WTC11 (cell line): Measurements from ENCODE around the gene LHPP. TPM values are rescaled to one million over a fixed set of nuclear protein-coding genes. Genes with fewer than 3 reads are reported as not detected.

Experiments used
- ATAC-seq: fragments of 200-7000 bp; cut with Tn5 transposase; 2 replicates; pipeline ENCODE4 v1.10.0; 2021; ENCODE audit warnings: mild to moderate bottlenecking, moderate library complexity
- CTCF ChIA-PET: fragments of 300-600 bp; sonication (Branson Sonifier 250); formaldehyde crosslinking; loops from one replicate; lab custom pipeline; 2021; ENCODE audit warnings: antibody characterized with exemption; lab: Charles Lee
- POLR2A ChIA-PET: fragments of 350-600 bp; sonication (Branson Sonifier 250); formaldehyde crosslinking; loops from one replicate; lab custom pipeline; 2021; ENCODE audit warnings: antibody characterized with exemption; lab: Charles Lee
- DNase-seq: peaks from one replicate; pipeline ENCODE4 v3.0.0; 2021; ENCODE audit warnings: low spot score
- H3K27ac Mint-ChIP-seq: 2 replicates; pipeline ENCODE4 v1.8.0; 2021; ENCODE audit warnings: mixed read lengths
- H3K27me3 Mint-ChIP-seq: 2 replicates; pipeline ENCODE4 v1.8.0; 2021; ENCODE audit warnings: low read depth, mild to moderate bottlenecking, moderate library complexity, mixed read lengths
- H3K36me3 Mint-ChIP-seq: 2 replicates; pipeline ENCODE4 v1.8.0; 2021; ENCODE audit warnings: mixed read lengths
- H3K4me1 Mint-ChIP-seq: 2 replicates; pipeline ENCODE4 v1.8.0; 2022; ENCODE audit warnings: mixed read lengths
- H3K4me3 Mint-ChIP-seq: 2 replicates; pipeline ENCODE4 v1.8.0; 2021; ENCODE audit warnings: mild to moderate bottlenecking, moderate library complexity, mixed read lengths
- H3K9me3 Mint-ChIP-seq: 2 replicates; pipeline ENCODE4 v1.8.0; 2021; ENCODE audit warnings: mixed read lengths
- ARID4B ChIP-seq: sonication (generic); formaldehyde crosslinking; IDR thresholded peaks from 2 replicates; pipeline ENCODE4 v1.8.0; 2023; ENCODE audit warnings: missing genetic modification reagents, mild to moderate bottlenecking, borderline replicate concordance
- CDX4 ChIP-seq: fragments of 250-450 bp; sonication (Bioruptor Pico); IDR thresholded peaks from 2 replicates; pipeline ENCODE4 v1.9.0; 2021; ENCODE audit warnings: moderate library complexity, mild to moderate bottlenecking, inconsistent platforms, borderline replicate concordance
- CREB1 ChIP-seq: sonication (generic); formaldehyde crosslinking; IDR thresholded peaks from 2 replicates; pipeline ENCODE4 v1.8.0; 2023; ENCODE audit warnings: mild to moderate bottlenecking, missing genetic modification reagents
- CREM ChIP-seq: sonication (generic); formaldehyde crosslinking; IDR thresholded peaks from 2 replicates; pipeline ENCODE4 v1.8.1; 2022; ENCODE audit warnings: mild to moderate bottlenecking, missing genetic modification reagents, moderate library complexity
- E2F5 ChIP-seq: sonication (generic); formaldehyde crosslinking; IDR thresholded peaks from 2 replicates; pipeline ENCODE4 v1.8.1; 2022; ENCODE audit warnings: mild to moderate bottlenecking, moderate library complexity, missing genetic modification reagents
- GABPB1 ChIP-seq: sonication (generic); formaldehyde crosslinking; IDR thresholded peaks from 2 replicates; pipeline ENCODE4 v1.8.1; 2023; ENCODE audit warnings: mild to moderate bottlenecking, missing genetic modification reagents
- GRHL2 ChIP-seq: fragments of 250-450 bp; sonication (Bioruptor Pico); IDR thresholded peaks from 2 replicates; pipeline ENCODE4 v1.8.0; 2022; ENCODE audit warnings: mild to moderate bottlenecking, moderate library complexity; ENCODE audit not compliant: insufficient replicate concordance, severe bottlenecking
- IRF2 ChIP-seq: sonication (generic); formaldehyde crosslinking; IDR thresholded peaks from 2 replicates; pipeline ENCODE4 v1.8.0; 2022; ENCODE audit warnings: low read depth, missing genetic modification reagents, borderline replicate concordance
- NR3C1 ChIP-seq: sonication (generic); formaldehyde crosslinking; conservative IDR thresholded peaks from 2 replicates; pipeline ENCODE4 v1.8.1; 2023; ENCODE audit warnings: low read depth, mild to moderate bottlenecking, missing genetic modification reagents
- PREB ChIP-seq: sonication (generic); formaldehyde crosslinking; IDR thresholded peaks from 2 replicates; pipeline ENCODE4 v1.8.1; 2022; ENCODE audit warnings: mild to moderate bottlenecking, missing genetic modification reagents, moderate library complexity, borderline replicate concordance
- SOX15 ChIP-seq: fragments of 250-450 bp; sonication (Bioruptor Pico); IDR thresholded peaks from 2 replicates; pipeline ENCODE4 v1.9.0; 2021; ENCODE audit warnings: mild to moderate bottlenecking
- SP1 ChIP-seq: sonication (generic); formaldehyde crosslinking; conservative IDR thresholded peaks from 2 replicates; pipeline ENCODE4 v1.8.1; 2022; ENCODE audit warnings: missing genetic modification reagents
- ZBTB21 ChIP-seq: sonication (generic); formaldehyde crosslinking; IDR thresholded peaks from 2 replicates; pipeline ENCODE4 v1.8.1; 2023; ENCODE audit warnings: mild to moderate bottlenecking, missing genetic modification reagents, borderline replicate concordance
- ZBTB43 ChIP-seq: sonication (generic); formaldehyde crosslinking; IDR thresholded peaks from 2 replicates; pipeline ENCODE4 v1.8.1; 2023; ENCODE audit warnings: mild to moderate bottlenecking, missing genetic modification reagents
- ZMAT4 ChIP-seq: fragments of 250-450 bp; sonication (Bioruptor Pico); IDR thresholded peaks from 2 replicates; pipeline ENCODE4 v1.9.0; 2021; ENCODE audit warnings: mild to moderate bottlenecking
- ZNF138 ChIP-seq: sonication (generic); formaldehyde crosslinking; conservative IDR thresholded peaks from 2 replicates; pipeline ENCODE4 v1.8.1; 2022; ENCODE audit warnings: mild to moderate bottlenecking, moderate library complexity, missing genetic modification reagents
- ZNF219 ChIP-seq: sonication (generic); formaldehyde crosslinking; IDR thresholded peaks from 2 replicates; pipeline ENCODE4 v1.8.0; 2023; ENCODE audit warnings: missing genetic modification reagents, mild to moderate bottlenecking, borderline replicate concordance
- ZNF396 ChIP-seq: fragments of 250-450 bp; sonication (Bioruptor Pico); IDR thresholded peaks from 2 replicates; pipeline ENCODE4 v1.8.0; 2021; ENCODE audit warnings: mild to moderate bottlenecking, moderate library complexity, borderline replicate concordance
- ZNF512 ChIP-seq: sonication (generic); formaldehyde crosslinking; IDR thresholded peaks from 2 replicates; pipeline ENCODE4 v1.8.1; 2022; ENCODE audit warnings: missing genetic modification reagents, borderline replicate concordance
- ZSCAN18 ChIP-seq: fragments of 250-450 bp; sonication (Bioruptor Pico); IDR thresholded peaks from 2 replicates; pipeline ENCODE4 v2.1.2; 2022; ENCODE audit warnings: mild to moderate bottlenecking, moderate library complexity
- total RNA-seq: library from RNA; stranded (reverse); gene quantifications from 3 replicates; pipeline ENCODE4 v1.2.3, GENCODE V29; 2021

The LHPP gene
- total RNA-seq, 1 experiment from 2014 or later = 33.2 TPM

GRCh38 chr10:124551755-124552154 lies 90.1 kb downstream of the LHPP start:
- Mint-ChIP-seq H3K4me1 (peaks cover 5% of the 10 kb centered on the region; the same call in 1 of the 2 replicates), H3K9me3 (no peaks in the 10 kb centered on the region), H3K4me3 (no peak overlapping the region), H3K36me3 (no peaks in the 10 kb centered on the region), H3K27ac (peak overlapping the region; percentile 60; the same call in 1 of the 2 replicates), H3K27me3 (no peaks in the 10 kb centered on the region)
- DNase-seq (no peak), ATAC-seq (no peak)
- POLR2A ChIA-PET = interaction anchor here (0.6 kb wide), 1 partner anchor 78 kb away, joined by 7 read pairs; no protein-coding TSS in a partner anchor
- TF ChIP-seq ZBTB21 (no peak), GRHL2 (CRISPR knock-in tag) (no peak), E2F5 (CRISPR knock-in tag) (no peak), SP1 (CRISPR knock-in tag) (no peak), NR3C1 (CRISPR knock-in tag) (no peak), GABPB1 (CRISPR knock-in tag) (no peak), IRF2 (no peak), ZNF396 (CRISPR knock-in tag) (no peak), ZNF138 (CRISPR knock-in tag) (no peak), ZBTB43 (CRISPR knock-in tag) (no peak), CREM (CRISPR knock-in tag) (no peak), SOX15 (no peak), ZNF512 (CRISPR knock-in tag) (no peak), CREB1 (no peak), ZSCAN18 (CRISPR knock-in tag) (no peak), PREB (CRISPR knock-in tag) (no peak), ZMAT4 (CRISPR knock-in tag) (no peak), CDX4 (no peak), ZNF219 (CRISPR knock-in tag) (no peak), ARID4B (CRISPR knock-in tag) (no peak)
- CTCF ChIA-PET = interaction anchor here (0.6 to 3.6 kb wide), 5 partner anchors 13 to 189 kb away, joined by 3 to 21 read pairs (median 4); no protein-coding TSS in a partner anchor
